K562 (cell line): Measurements from ENCODE around the gene PPP2R2D. TPM values are rescaled to one million over a fixed set of nuclear protein-coding genes. Genes with fewer than 3 reads are reported as not detected.
A peak's percentile ranks its signal among the peaks of the same experiment; 100 is the strongest.

Experiments used
- CUX1 ChIP-seq: fragments of 200-800 bp; sonication (Bioruptor generic); IDR thresholded peaks from 2 replicates; pipeline ENCODE4 v1.6.1; 2016; ENCODE audit warnings: missing genetic modification characterization, missing compliant biosample characterization
- FOXK2 ChIP-seq, 2 experiments: fragments of 450-650 bp; IDR thresholded peaks in 1 of 2; conservative IDR thresholded peaks in 1 of 2; 2 replicates each; pipeline ENCODE4 v1.6.1; 2016; ENCODE audit warnings: low read depth in 2 of 2, mild to moderate bottlenecking in 1 of 2
- HNRNPLL ChIP-seq: fragments of 200-400 bp; formaldehyde crosslinking; IDR thresholded peaks from 2 replicates; pipeline ENCODE4 v1.6.1; 2017; ENCODE audit warnings: low read length, low read depth, mild to moderate bottlenecking; ENCODE audit not compliant: poor library complexity, severe bottlenecking
- MNT ChIP-seq, 2 experiments: fragments of 450-650 bp; conservative IDR thresholded peaks; 2 replicates each; pipeline ENCODE4 v1.6.1; 2017; ENCODE audit warnings: mild to moderate bottlenecking in 2 of 2, moderate library complexity in 2 of 2
- NFIX ChIP-seq: fragments of 250-450 bp; sonication (Bioruptor Pico); IDR thresholded peaks from 2 replicates; pipeline ENCODE4 v1.4.0; 2020; ENCODE audit warnings: low read depth, mild to moderate bottlenecking, moderate library complexity
- NR4A1 ChIP-seq, 2 experiments: fragments of 250-450 bp in 1 of 2; fragments of 450-650 bp in 1 of 2; sonication (Bioruptor Pico) in 1 of 2; IDR thresholded peaks; 2 replicates each; pipeline versions ENCODE4 v1.4.0 to v1.6.1; 2016 to 2020; ENCODE audit warnings: mild to moderate bottlenecking in 2 of 2, missing compliant biosample characterization in 1 of 2, missing genetic modification characterization in 1 of 2, moderate library complexity in 1 of 2
- ZBTB11 ChIP-seq, 3 experiments: fragments of 200-800 bp in 1 of 3; fragments of 250-450 bp in 1 of 3; fragments of 450-650 bp in 1 of 3; sonication (Bioruptor Pico) in 1 of 3; sonication (Bioruptor generic) in 1 of 3; formaldehyde crosslinking in 1 of 3; IDR thresholded peaks; 2 replicates each; pipeline versions ENCODE4 v1.6.1 to v1.8.0; 2016 to 2022; ENCODE audit warnings: mild to moderate bottlenecking in 2 of 3, missing genetic modification characterization in 2 of 3, missing compliant biosample characterization in 1 of 3, moderate library complexity in 1 of 3
- ZNF263 ChIP-seq: sonication (generic); formaldehyde crosslinking; IDR thresholded peaks from 2 replicates; pipeline ENCODE4 v1.8.0; 2022; ENCODE audit warnings: mild to moderate bottlenecking, missing genetic modification reagents, borderline replicate concordance
- ZNF316 ChIP-seq: fragments of 450-650 bp; IDR thresholded peaks from 2 replicates; pipeline ENCODE4 v1.6.1; 2016
- polyA plus RNA-seq, 8 experiments: library from polyadenylated mRNA; depleted of rRNA in 4 of 8; stranded (reverse) in 5 of 8; unstranded in 3 of 8; fragments of >200 nt; fragmentation: Nextera tagmentation in 2 of 8; fragmentation: Illumina TruSeq in 1 of 8; extraction: Ambion mirVana in 2 of 8; extraction: Trizol in 1 of 8; gene quantifications; 2 replicates each; pipeline versions ENCODE4 v1.2.1 to v1.2.3, GENCODE V29; 2011 to 2014; ENCODE audit warnings: inconsistent platforms in 1 of 8, missing spikeins in 1 of 8
- total RNA-seq, 7 experiments: library from RNA; depleted of rRNA in 6 of 7; stranded (reverse); fragments of >200 nt in 6 of 7; fragmentation: Illumina TruSeq in 2 of 7; extraction: Trizol in 2 of 7; gene quantifications; 2 replicates each; pipeline versions ENCODE4 v1.2.1 to v1.2.3, GENCODE V29; 2011 to 2021; ENCODE audit warnings: low replicate concordance in 1 of 7

Gene PPP2R2D
- total and polyA plus RNA-seq, 9 of the 15 experiments (the other 6 are each of a cell fraction or from before 2014, with no cell fraction given) = 1.9 to 37.0 (median 26.8) TPM

GRCh38 chr10:131898061-131898460 lies 2.7 kb upstream of the PPP2R2D start (continued):
- TF ChIP-seq CUX1 (CRISPR knock-in tag) (0 out of 2 replicates have a peak, but pooled peaks have one; percentile 14), ZBTB11 (CRISPR knock-in tag; IDR thresholded peaks at IDR 0.05) (peak in 1 of 3 experiments; percentile 1; a peak in 1 of 6 replicates), NR4A1 (CRISPR knock-in tag; IDR thresholded peaks at IDR 0.05) (no peak), NR4A1 (tag; IDR thresholded peaks at IDR 0.05) (peak; percentile 63; the same call in 1 of the 2 replicates), HNRNPLL (no peak), NFIX (CRISPR knock-in tag) (no peak), ZNF316 (no peak), FOXK2 (conservative IDR thresholded peaks at IDR 0.05 in 1 of 2, IDR thresholded peaks at IDR 0.05 in 1 of 2; ENCODE audit: low read depth in 2 of 2) (peak in 1 of 2 experiments; percentile 41; a peak in 1 of 4 replicates), ZNF263 (CRISPR knock-in tag) (no peak), MNT (conservative IDR thresholded peaks at IDR 0.05) (peak in 1 of 2 experiments; percentile 49; a peak in 3 of 4 replicates)
